CD8-positive, alpha-beta memory T cell (primary cell): ENCODE measurements around the gene IFI16. TPM values are rescaled to one million over a fixed set of nuclear protein-coding genes. Genes with fewer than 3 reads are reported as not detected.

Source experiments
- CTCF ChIA-PET: fragments of 350-600 bp; sonication (Branson Sonifier 250); formaldehyde crosslinking; loops from one replicate; lab custom pipeline; 2021; ENCODE audit warnings: antibody characterized with exemption; lab: Charles Lee
- POLR2A ChIA-PET: fragments of 350-600 bp; sonication (Branson Sonifier 250); formaldehyde crosslinking; loops from one replicate; lab custom pipeline; 2021; ENCODE audit warnings: antibody characterized with exemption; lab: Charles Lee
- DNase-seq, 5 donors: peaks; one replicate each; pipeline versions ENCODE4 v3.0.0 to v3.0.0-alpha.2; 2020 to 2022; ENCODE audit warnings: mixed read lengths in 1 of 5
- H3K27ac ChIP-seq: one replicate; pipeline ENCODE4 v1.7.0; 2013; ENCODE audit warnings: low read depth, mild to moderate bottlenecking, low read length, moderate library complexity
- H3K27me3 ChIP-seq: 2 replicates; pipeline ENCODE4 v1.7.0; 2013; ENCODE audit warnings: low read length, mild to moderate bottlenecking; ENCODE audit not compliant: insufficient read depth, poor library complexity, severe bottlenecking
- H3K36me3 ChIP-seq: 2 replicates; pipeline ENCODE4 v1.7.0; 2013; ENCODE audit warnings: mild to moderate bottlenecking, low read length, moderate library complexity; ENCODE audit not compliant: insufficient read depth
- H3K4me1 ChIP-seq: 2 replicates; pipeline ENCODE4 v1.7.0; 2013; ENCODE audit warnings: mild to moderate bottlenecking, low read length, moderate library complexity; ENCODE audit not compliant: insufficient read depth
- H3K4me3 ChIP-seq: 2 replicates; pipeline ENCODE4 v1.7.0; 2013; ENCODE audit warnings: mild to moderate bottlenecking, low read length
- H3K9me3 ChIP-seq: 2 replicates; pipeline ENCODE4 v1.7.0; 2013; ENCODE audit warnings: mild to moderate bottlenecking, low read length
- H3K27ac Mint-ChIP-seq, 8 donors: one replicate each; pipeline ENCODE4 v1.8.0; 2020 to 2021; ENCODE audit warnings: mixed read lengths in 8 of 8, mild to moderate bottlenecking in 6 of 8, inconsistent platforms in 3 of 8, moderate library complexity in 3 of 8
- H3K27me3 Mint-ChIP-seq, 2 donors: one replicate each; pipeline ENCODE4 v1.8.0; 2020 to 2021; ENCODE audit warnings: mixed read lengths in 2 of 2, mild to moderate bottlenecking in 1 of 2, moderate library complexity in 1 of 2
- H3K36me3 Mint-ChIP-seq, 3 donors: one replicate each; pipeline ENCODE4 v1.8.0; 2020 to 2021; ENCODE audit warnings: mixed read lengths in 3 of 3, inconsistent platforms in 1 of 3, mild to moderate bottlenecking in 1 of 3
- H3K4me1 Mint-ChIP-seq, 3 donors: one replicate each; pipeline ENCODE4 v1.8.0; 2020 to 2021; ENCODE audit warnings: mixed read lengths in 3 of 3, inconsistent platforms in 1 of 3, mild to moderate bottlenecking in 1 of 3
- H3K4me3 Mint-ChIP-seq, 7 donors: one replicate each; pipeline ENCODE4 v1.8.0; 2020 to 2021; ENCODE audit warnings: mixed read lengths in 7 of 7, mild to moderate bottlenecking in 6 of 7, moderate library complexity in 4 of 7, inconsistent platforms in 2 of 7
- H3K9me3 Mint-ChIP-seq, 5 donors: one replicate each; pipeline ENCODE4 v1.8.0; 2020 to 2022; ENCODE audit warnings: mixed read lengths in 5 of 5, mild to moderate bottlenecking in 3 of 5, moderate library complexity in 2 of 5, inconsistent platforms in 1 of 5
- polyA plus RNA-seq: library from polyadenylated mRNA; unstranded; fragments of 300-500 nt; fragmentation: Illumina TruSeq; gene quantifications from one replicate; pipeline ENCODE4 v1.2.3, GENCODE V29; 2021
- total RNA-seq, 2 experiments: library from RNA; stranded (reverse); gene quantifications; one replicate each; pipeline ENCODE4 v1.2.3, GENCODE V29; 2021

The IFI16 gene
- total and polyA plus RNA-seq, 3 experiments from 2014 or later = 126 to 186 (median 175) TPM

DNA sequence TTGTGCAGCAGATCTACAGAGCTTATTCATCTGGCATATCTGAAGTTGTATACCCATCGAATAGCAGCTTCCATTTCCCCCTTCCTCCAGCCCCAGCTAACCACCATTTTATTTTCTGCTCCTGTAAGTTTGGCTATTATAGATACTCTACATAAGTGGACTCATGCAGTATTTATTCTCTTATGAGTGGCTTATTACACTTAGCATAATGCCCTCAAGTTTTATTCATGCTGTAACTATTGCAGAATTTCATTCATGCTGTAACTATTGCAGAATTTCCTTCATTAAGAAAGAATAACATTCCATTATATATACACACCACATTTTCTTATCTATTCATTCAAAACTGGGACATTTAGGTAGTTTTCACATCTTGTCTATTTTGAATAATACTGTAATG lies 30.5 kb upstream of the IFI16 start:
- peaks cover 35 to 82% (median 72%) of the 10 kb centered on the region in 3 donors for H3K36me3 Mint-ChIP-seq
- peak overlapping the region in 7 of 8 donors; percentile 30 to 91 (median 77) for H3K27ac Mint-ChIP-seq
- H3K4me1 Mint-ChIP-seq = peaks cover 62 to 80% (median 74%) of the 10 kb centered on the region in 3 donors
- H3K9me3 Mint-ChIP-seq = peaks cover 10 to 29% (median 18%) of the 10 kb centered on the region in 5 donors
- Histone ChIP-seq H3K36me3 (no peaks in the 10 kb centered on the region), H3K4me1 (no peaks in the 10 kb centered on the region), H3K4me3 (no peak overlapping the region), H3K27me3 (no peaks in the 10 kb centered on the region), H3K9me3 (no peaks in the 10 kb centered on the region), H3K27ac (no peak overlapping the region)
- DNase-seq = no peak
- ChIA-PET CTCF (interaction anchor here (1.5 kb wide), 1 partner anchor 171 kb away, joined by 3 read pairs; no protein-coding TSS in a partner anchor), POLR2A (interaction anchor here (0.6 kb wide), 1 partner anchor 145 kb away, joined by 8 read pairs; no protein-coding TSS in a partner anchor)
- H3K27me3 Mint-ChIP-seq = no peaks in the 10 kb centered on the region
- H3K4me3 Mint-ChIP-seq = peak overlapping the region in 2 of 7 donors; percentile 13 to 24

DNA sequence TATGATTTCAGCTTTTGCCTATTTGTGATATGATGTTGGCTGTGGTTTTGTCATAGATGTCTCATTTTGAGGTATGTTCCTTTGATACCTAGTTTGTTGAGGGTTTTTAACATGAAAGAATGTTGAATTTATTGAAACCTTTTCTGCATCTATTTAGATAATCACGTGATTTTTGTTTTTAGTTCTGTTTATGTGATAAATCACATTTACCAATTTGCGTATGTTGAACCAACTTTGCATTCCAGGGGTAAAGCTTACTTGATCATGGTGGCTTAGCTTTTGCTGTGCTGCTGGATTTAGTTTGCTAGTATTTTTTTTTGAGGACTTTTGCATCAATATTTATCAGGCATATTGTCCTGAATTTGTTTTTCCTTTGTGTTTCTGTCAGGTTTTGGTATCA lies 26.5 kb upstream of the IFI16 start:
- H3K27me3 ChIP-seq = no peaks in the 10 kb centered on the region
- no peaks in the 10 kb centered on the region for H3K27me3 Mint-ChIP-seq
- no peak for DNase-seq
- no peak overlapping the region for H3K27ac Mint-ChIP-seq
- H3K4me1 ChIP-seq = no peaks in the 10 kb centered on the region
- no peak overlapping the region for H3K27ac ChIP-seq
- ChIA-PET CTCF (interaction anchor here (1.0 kb wide), 1 partner anchor 15 kb away, joined by 3 read pairs; no protein-coding TSS in a partner anchor), POLR2A (no interaction called here)
- peaks cover 59 to 76% (median 71%) of the 10 kb centered on the region in 3 donors for H3K4me1 Mint-ChIP-seq
- no peak overlapping the region for H3K4me3 ChIP-seq
- H3K36me3 Mint-ChIP-seq = peaks cover 39 to 80% (median 69%) of the 10 kb centered on the region in 3 donors
- H3K4me3 Mint-ChIP-seq = peak overlapping the region in 1 of 7 donors; percentile 14
- peaks cover 17 to 43% (median 22%) of the 10 kb centered on the region in 5 donors for H3K9me3 Mint-ChIP-seq
- no peaks in the 10 kb centered on the region for H3K9me3 ChIP-seq
- H3K36me3 ChIP-seq = no peaks in the 10 kb centered on the region

DNA sequence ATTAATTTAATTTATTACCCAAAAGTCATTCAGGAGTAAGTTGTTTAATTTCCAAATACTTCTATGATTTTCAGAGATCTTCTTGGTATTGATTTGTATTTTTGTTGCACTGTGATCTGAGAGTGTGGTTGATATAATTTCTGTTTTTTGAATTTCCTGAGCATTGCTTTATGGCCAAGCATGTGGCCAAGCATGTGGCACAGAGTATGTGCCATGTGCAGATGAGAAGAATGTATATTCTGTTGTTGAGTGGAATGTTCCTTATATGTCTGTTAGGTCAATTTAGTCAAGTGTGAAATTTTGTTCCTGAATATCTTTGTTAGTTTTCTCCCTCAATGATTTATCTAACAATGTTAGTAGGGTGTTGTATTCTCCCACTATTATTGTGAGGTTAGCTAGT lies 25.3 kb upstream of the IFI16 start:
- peak overlapping the region in 4 of 8 donors; percentile 0 to 75 (median 14) for H3K27ac Mint-ChIP-seq
- POLR2A ChIA-PET = interaction anchor here (0.6 kb wide), 1 partner anchor 992 kb away, joined by 3 read pairs; no protein-coding TSS in a partner anchor
- Histone ChIP-seq H3K27ac (no peak overlapping the region), H3K9me3 (no peaks in the 10 kb centered on the region), H3K4me1 (no peaks in the 10 kb centered on the region), H3K27me3 (no peaks in the 10 kb centered on the region), H3K4me3 (no peak overlapping the region), H3K36me3 (no peaks in the 10 kb centered on the region)
- H3K36me3 Mint-ChIP-seq = peaks cover 45 to 85% (median 71%) of the 10 kb centered on the region in 3 donors
- CTCF ChIA-PET = no interaction called here
- peaks cover 54 to 76% (median 71%) of the 10 kb centered on the region in 3 donors for H3K4me1 Mint-ChIP-seq
- peaks cover 17 to 43% (median 22%) of the 10 kb centered on the region in 5 donors for H3K9me3 Mint-ChIP-seq
- no peak for DNase-seq
- peak overlapping the region in 2 of 7 donors; percentile 15 to 57 for H3K4me3 Mint-ChIP-seq
- H3K27me3 Mint-ChIP-seq = no peaks in the 10 kb centered on the region

DNA sequence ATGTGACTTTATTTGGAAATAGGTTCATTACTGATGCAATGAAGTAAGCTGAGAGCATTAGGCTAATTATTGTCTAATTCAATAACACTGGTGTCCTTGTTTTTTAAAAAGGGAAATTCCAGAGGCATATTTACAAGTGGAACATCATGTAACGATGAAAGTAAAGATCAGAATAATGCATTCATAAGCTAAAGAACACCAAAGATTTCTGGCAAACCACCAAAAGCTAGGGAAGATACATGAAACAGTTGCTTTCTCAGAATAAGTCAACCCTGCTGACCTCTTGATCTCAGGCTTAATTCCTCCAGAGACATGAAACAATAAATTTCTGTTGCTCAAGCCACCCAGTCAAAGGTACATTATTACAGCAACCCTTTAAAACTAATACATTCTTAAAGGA lies 20.3 kb upstream of the IFI16 start:
- Histone ChIP-seq H3K27me3 (no peaks in the 10 kb centered on the region), H3K9me3 (no peaks in the 10 kb centered on the region), H3K4me3 (no peak overlapping the region), H3K36me3 (peaks cover 4% of the 10 kb centered on the region), H3K4me1 (no peaks in the 10 kb centered on the region), H3K27ac (no peak overlapping the region)
- no peak overlapping the region for H3K4me3 Mint-ChIP-seq
- no peak for DNase-seq
- ChIA-PET POLR2A (no interaction called here), CTCF (interaction anchor here (1.2 to 2.3 kb wide), 2 partner anchors 9 to 18 kb away, joined by 3 to 5 read pairs; no protein-coding TSS in a partner anchor)
- peaks cover 32 to 61% (median 53%) of the 10 kb centered on the region in 3 donors for H3K4me1 Mint-ChIP-seq
- peaks cover 2 to 24% (median 5%) of the 10 kb centered on the region in 5 donors for H3K9me3 Mint-ChIP-seq
- H3K27me3 Mint-ChIP-seq = no peaks in the 10 kb centered on the region
- peaks cover 50 to 80% (median 68%) of the 10 kb centered on the region in 3 donors for H3K36me3 Mint-ChIP-seq
- H3K27ac Mint-ChIP-seq = peak overlapping the region in 3 of 8 donors; percentile 13 to 60 (median 15)

DNA sequence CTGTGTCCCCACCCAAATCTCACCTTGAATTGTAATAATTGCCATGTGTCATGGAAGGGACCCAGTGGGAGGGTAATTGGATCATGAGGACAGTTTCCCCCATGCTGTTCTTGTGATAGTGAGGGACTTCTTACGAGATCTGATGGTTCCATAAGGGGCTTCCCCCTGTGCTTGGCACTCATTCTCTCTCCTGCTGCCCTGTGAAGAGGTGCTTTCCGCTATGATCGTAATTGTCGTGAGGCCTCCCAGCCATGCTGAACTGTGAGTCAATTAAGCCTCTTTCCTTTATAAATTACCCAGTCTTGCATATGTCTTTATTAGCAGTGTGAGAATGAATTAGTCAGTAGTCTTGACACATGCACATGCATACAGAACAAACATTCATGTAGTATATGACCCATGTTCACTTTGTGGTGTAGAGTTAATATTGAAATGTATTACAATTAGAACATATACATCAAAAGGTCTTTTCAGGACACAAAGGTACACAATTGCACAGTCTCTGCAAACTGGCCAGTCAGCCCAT lies 16.9 kb upstream of the IFI16 start:
- Mint-ChIP-seq H3K27ac (peak overlapping the region in 3 of 8 donors; percentile 10 to 34 (median 31)), H3K9me3 (peaks cover 0 to 12% (median 0%) of the 10 kb centered on the region in 5 donors), H3K4me1 (peaks cover 44 to 71% (median 63%) of the 10 kb centered on the region in 3 donors), H3K27me3 (no peaks in the 10 kb centered on the region), H3K36me3 (peaks cover 38 to 61% (median 57%) of the 10 kb centered on the region in 3 donors), H3K4me3 (peak overlapping the region in 1 of 7 donors; percentile 13)
- Histone ChIP-seq H3K27ac (no peak overlapping the region), H3K4me1 (peaks cover 15% of the 10 kb centered on the region), H3K36me3 (peaks cover 4% of the 10 kb centered on the region), H3K27me3 (no peaks in the 10 kb centered on the region), H3K9me3 (no peaks in the 10 kb centered on the region), H3K4me3 (no peak overlapping the region)
- CTCF ChIA-PET = no interaction called here
- POLR2A ChIA-PET = no interaction called here
- DNase-seq = no peak

DNA sequence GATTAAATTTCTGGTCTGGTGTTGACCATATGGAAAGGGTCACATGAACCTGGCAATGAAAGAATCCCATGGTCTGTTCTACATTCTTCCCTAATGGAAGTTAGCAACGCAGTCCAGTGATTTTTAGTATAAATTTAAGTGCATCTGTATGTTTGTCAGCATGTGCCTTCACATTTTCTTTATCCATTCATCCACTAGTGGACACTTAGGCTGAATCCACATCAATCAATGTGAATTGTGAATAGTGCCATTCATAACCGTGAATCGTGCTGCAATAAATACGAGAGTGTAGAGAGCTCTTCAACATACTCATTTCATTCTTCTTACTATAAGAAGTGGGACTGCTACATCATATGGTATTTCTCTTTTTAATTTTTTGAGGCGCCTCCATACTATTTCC lies 12.7 kb upstream of the IFI16 start:
- Histone ChIP-seq H3K9me3 (no peaks in the 10 kb centered on the region), H3K4me3 (no peak overlapping the region), H3K4me1 (peaks cover 26% of the 10 kb centered on the region), H3K27me3 (no peaks in the 10 kb centered on the region), H3K36me3 (peaks cover under 1% of the 10 kb centered on the region), H3K27ac (no peak overlapping the region)
- Mint-ChIP-seq H3K36me3 (peaks cover 14 to 32% (median 28%) of the 10 kb centered on the region in 3 donors), H3K4me1 (peaks cover 42 to 56% (median 43%) of the 10 kb centered on the region in 3 donors), H3K27ac (peak overlapping the region; percentile 57 to 93 (median 78)), H3K4me3 (peak overlapping the region in 5 of 7 donors; percentile 9 to 75 (median 48)), H3K9me3 (peaks cover 0 to 11% (median 0%) of the 10 kb centered on the region in 5 donors), H3K27me3 (no peaks in the 10 kb centered on the region)
- DNase-seq = no peak
- ChIA-PET POLR2A (interaction anchor here (0.6 kb wide), 1 partner anchor 201 kb away, joined by 4 read pairs; no protein-coding TSS in a partner anchor), CTCF (interaction anchor here (1.5 to 2.2 kb wide), 2 partner anchors 113 to 793 kb away, joined by 3 to 11 read pairs; no protein-coding TSS in a partner anchor)

DNA sequence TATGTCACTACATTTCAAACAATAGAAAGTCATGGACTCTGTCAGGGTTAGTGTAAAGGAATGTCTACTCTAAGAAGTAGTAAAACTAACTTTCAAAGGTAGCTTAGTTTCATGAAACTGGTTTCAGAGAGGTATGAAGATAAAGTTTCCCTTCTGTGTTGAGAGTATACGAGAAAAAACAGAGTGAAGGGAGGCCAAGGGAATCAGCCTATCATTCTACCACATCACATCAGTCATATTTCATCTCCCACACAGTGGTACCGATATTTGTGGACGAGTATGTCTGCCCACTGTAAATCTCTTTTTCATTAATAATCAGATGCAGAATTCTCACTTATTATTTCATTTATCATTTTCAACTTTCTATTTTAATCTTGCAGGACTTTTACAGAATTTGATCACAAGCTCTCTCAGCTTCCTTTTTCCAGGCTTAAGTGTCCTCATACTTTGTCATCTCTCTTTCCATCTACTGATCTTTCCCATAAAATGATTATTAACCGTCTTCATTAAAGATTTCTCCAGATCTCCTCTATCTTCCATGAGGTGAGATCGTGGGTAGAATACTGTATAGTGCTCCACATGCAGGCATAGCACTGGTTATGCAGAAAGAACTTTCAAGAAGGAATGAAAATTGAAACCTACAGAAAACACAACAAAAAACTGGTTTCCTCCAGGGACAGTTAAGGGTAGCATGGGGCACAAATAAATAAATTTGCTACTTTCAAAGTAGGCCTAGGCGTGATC lies 11.5 kb upstream of the IFI16 start:
- ChIA-PET POLR2A (interaction anchor here (1.3 to 1.8 kb wide), 2 partner anchors 10 to 12 kb away, joined by 4 to 7 read pairs; partner anchors contain the start of gene IFI16), CTCF (interaction anchor here (0.7 to 2.2 kb wide), 14 partner anchors 9 to 794 kb away, joined by 3 to 11 read pairs (median 4); partner anchors contain the start of gene IFI16)
- no peaks in the 10 kb centered on the region for H3K9me3 ChIP-seq
- H3K27me3 ChIP-seq = no peaks in the 10 kb centered on the region
- peaks cover 41 to 46% (median 42%) of the 10 kb centered on the region in 3 donors for H3K4me1 Mint-ChIP-seq
- peaks cover 6 to 21% (median 15%) of the 10 kb centered on the region in 3 donors for H3K36me3 Mint-ChIP-seq
- no peak for DNase-seq
- H3K36me3 ChIP-seq = no peaks in the 10 kb centered on the region
- peaks cover 0 to 4% (median 0%) of the 10 kb centered on the region in 5 donors for H3K9me3 Mint-ChIP-seq
- peaks cover 26% of the 10 kb centered on the region for H3K4me1 ChIP-seq
- no peaks in the 10 kb centered on the region for H3K27me3 Mint-ChIP-seq
- H3K27ac Mint-ChIP-seq = peak overlapping the region; percentile 27 to 97 (median 78)
- peak overlapping the region; percentile 6 for H3K4me3 ChIP-seq
- H3K27ac ChIP-seq = no peak overlapping the region
- H3K4me3 Mint-ChIP-seq = peak overlapping the region; percentile 15 to 77 (median 64)
